ENCODE data around the gene MDC1.
A peak's percentile ranks its signal among the peaks of the same experiment; 100 is the strongest.

- TF ChIP-seq CTCF (conservative IDR thresholded peaks at IDR 0.05; ENCODE audit: low read depth, low read length) (peak; percentile 83), EZH2 (IDR thresholded peaks at IDR 0.05; ENCODE audit: borderline replicate concordance, low read depth, low read length, poor library complexity, severe bottlenecking) (no peak)
These were observed 27.1 kb upstream of the MDC1 start, which contains the start of gene IER3 for GRCh38 chr6:30744054-30744805.

Measured in A673 (cell line).